IMR-90 (cell line): ENCODE measurements around the gene TRAF3IP1. TPM values are rescaled to one million over a fixed set of nuclear protein-coding genes. Genes with fewer than 3 reads are reported as not detected.

Experiments
- ATAC-seq: fragments of 200-7000 bp; cut with Tn5 transposase; 2 replicates; pipeline ENCODE4 v1.9.1; 2020; ENCODE audit warnings: low read depth, mild to moderate bottlenecking, moderate library complexity
- BruUV-seq: library from RNA; stranded (reverse); fragments of 400-500 nt; replicated peaks from 2 replicates; lab custom pipeline; 2021; lab: Mats Ljungman, UMichigan
- CTCF ChIA-PET: fragments of 300-600 bp; formaldehyde crosslinking; extraction: SDS; loops from one replicate; lab custom pipeline; 2021; ENCODE audit warnings: antibody characterized with exemption; lab: Yijun Ruan, JAX
- POLR2A ChIA-PET: fragments of 300-600 bp; sonication (Branson Sonifier 250); formaldehyde crosslinking; loops from one replicate; lab custom pipeline; 2022; ENCODE audit warnings: antibody characterized with exemption; ENCODE audit not compliant: unreplicated experiment; lab: Charles Lee
- DNase-seq: peaks from one replicate; pipeline ENCODE4 v3.0.0; 2013
- H2AFZ ChIP-seq: replicated peaks from 2 replicates; pipeline ENCODE3; 2013; ENCODE audit warnings: low read length, mild to moderate bottlenecking; ENCODE audit not compliant: poor library complexity
- H2AK5ac ChIP-seq: 2 replicates; pipeline ENCODE4 v1.6.1; 2013; ENCODE audit warnings: low read depth, low read length, inconsistent platforms
- H2AK9ac ChIP-seq: replicated peaks from 2 replicates; pipeline ENCODE3; 2013; ENCODE audit warnings: mild to moderate bottlenecking, low read depth, low read length, moderate library complexity; ENCODE audit not compliant: poor library complexity
- H2BK120ac ChIP-seq: 2 replicates; pipeline ENCODE4 v1.6.1; 2013; ENCODE audit warnings: low read depth, low read length, inconsistent platforms
- H2BK15ac ChIP-seq: 3 replicates; pipeline ENCODE4 v1.6.1; 2013; ENCODE audit warnings: low read depth, low read length, inconsistent platforms
- H2BK20ac ChIP-seq: 2 replicates; pipeline ENCODE4 v1.6.1; 2013; ENCODE audit warnings: low read depth, mild to moderate bottlenecking, inconsistent platforms, low read length, moderate library complexity
- H2BK5ac ChIP-seq: 2 replicates; pipeline ENCODE4 v1.6.1; 2013; ENCODE audit warnings: mild to moderate bottlenecking, low read depth, low read length, inconsistent platforms; ENCODE audit not compliant: poor library complexity, severe bottlenecking
- H3K14ac ChIP-seq: replicated peaks from 2 replicates; pipeline ENCODE4 v1.6.1; 2013; ENCODE audit warnings: low read depth, low read length, inconsistent platforms
- H3K18ac ChIP-seq: 2 replicates; pipeline ENCODE4 v1.6.1; 2013; ENCODE audit warnings: low read depth, low read length, control low read depth
- H3K23ac ChIP-seq: 2 replicates; pipeline ENCODE4 v1.6.1; 2013; ENCODE audit warnings: low read depth, low read length, inconsistent platforms
- H3K27ac ChIP-seq: 2 replicates; pipeline ENCODE4 v1.5.1; 2013; ENCODE audit warnings: mild to moderate bottlenecking, control low read depth, low read length; ENCODE audit not compliant: insufficient read depth
- H3K27me3 ChIP-seq: 2 replicates; pipeline ENCODE4 v1.6.1; 2013; ENCODE audit warnings: low read length; ENCODE audit not compliant: control insufficient read depth, insufficient read depth
- H3K36me3 ChIP-seq: 2 replicates; pipeline ENCODE4 v1.6.1; 2013; ENCODE audit warnings: low read length, mixed read lengths; ENCODE audit not compliant: control insufficient read depth, insufficient read depth
- H3K4ac ChIP-seq: 2 replicates; pipeline ENCODE4 v1.6.1; 2013; ENCODE audit warnings: low read depth, low read length, inconsistent platforms
- H3K4me1 ChIP-seq: 2 replicates; pipeline ENCODE4 v1.6.1; 2013; ENCODE audit warnings: low read length, mixed read lengths; ENCODE audit not compliant: control insufficient read depth, insufficient read depth
- H3K4me2 ChIP-seq: 2 replicates; pipeline ENCODE4 v1.6.1; 2013; ENCODE audit warnings: low read depth, mild to moderate bottlenecking, control low read depth, low read length, moderate library complexity
- H3K4me3 ChIP-seq: 2 replicates; pipeline ENCODE4 v1.5.1; 2013; ENCODE audit warnings: low read depth, mild to moderate bottlenecking, control low read depth, low read length, moderate library complexity; ENCODE audit not compliant: insufficient read depth
- H3K56ac ChIP-seq: 2 replicates; pipeline ENCODE4 v1.6.1; 2013; ENCODE audit warnings: low read length, inconsistent platforms; ENCODE audit not compliant: insufficient read depth; ENCODE audit errors: extremely low read depth
- H3K79me1 ChIP-seq, 2 experiments: 2 replicates each; pipeline ENCODE4 v1.6.1; 2013; ENCODE audit warnings: low read length in 2 of 2, inconsistent platforms in 1 of 2, low read depth in 1 of 2
- H3K9ac ChIP-seq: 2 replicates; pipeline ENCODE4 v1.6.1; 2013; ENCODE audit warnings: low read depth, low read length, control low read depth
- H3K9me1 ChIP-seq: 2 replicates; pipeline ENCODE4 v1.6.1; 2013; ENCODE audit warnings: low read length, inconsistent platforms; ENCODE audit not compliant: insufficient read depth
- H3K9me3 ChIP-seq: 2 replicates; pipeline ENCODE4 v1.6.1; 2013; ENCODE audit warnings: low read length; ENCODE audit not compliant: control insufficient read depth, insufficient read depth
- H4K20me1 ChIP-seq: 2 replicates; pipeline ENCODE4 v1.6.1; 2013; ENCODE audit warnings: low read length, inconsistent platforms; ENCODE audit not compliant: insufficient read depth
- H4K5ac ChIP-seq: 2 replicates; pipeline ENCODE4 v1.6.1; 2013; ENCODE audit warnings: mild to moderate bottlenecking, low read depth, low read length, control low read depth
- H4K8ac ChIP-seq, 2 experiments: 2 replicates each; pipeline ENCODE4 v1.6.1; 2013; ENCODE audit warnings: low read depth in 2 of 2, low read length in 2 of 2, control low read depth in 1 of 2, inconsistent platforms in 1 of 2
- H4K91ac ChIP-seq: 2 replicates; pipeline ENCODE4 v1.6.1; 2013; ENCODE audit warnings: low read depth, low read length, inconsistent platforms; ENCODE audit not compliant: insufficient read depth
- BHLHE40 ChIP-seq: fragments of 150-350 bp; IDR thresholded peaks from 2 replicates; pipeline ENCODE4 v1.6.1; 2016; ENCODE audit warnings: mild to moderate bottlenecking, low read depth, low read length
- CEBPB ChIP-seq: IDR thresholded peaks from 2 replicates; pipeline ENCODE4 v1.6.1; 2012; ENCODE audit warnings: low read depth, low read length, improper control_type of control experiment
- CHD1 ChIP-seq: IDR thresholded peaks from 2 replicates; pipeline ENCODE4 v1.6.1; 2012; ENCODE audit warnings: low read depth, low read length, improper control_type of control experiment
- MAFK ChIP-seq: IDR thresholded peaks from 2 replicates; pipeline ENCODE4 v1.6.1; 2012; ENCODE audit warnings: low read depth, low read length, improper control_type of control experiment
- MXI1 ChIP-seq: IDR thresholded peaks from 2 replicates; pipeline ENCODE4 v1.6.1; 2012; ENCODE audit warnings: low read depth, mild to moderate bottlenecking, low read length, moderate library complexity, borderline replicate concordance
- NFE2L2 ChIP-seq: fragments of 150-350 bp; IDR thresholded peaks from 2 replicates; pipeline ENCODE4 v1.6.1; 2016; ENCODE audit warnings: low read depth, mild to moderate bottlenecking, low read length
- POLR2A ChIP-seq: IDR thresholded peaks from 2 replicates; pipeline ENCODE4 v1.6.1; 2012; ENCODE audit warnings: mild to moderate bottlenecking, low read depth, low read length
- RAD21 ChIP-seq: IDR thresholded peaks from 2 replicates; pipeline ENCODE4 v1.6.1; 2012; ENCODE audit warnings: low read length, improper control_type of control experiment
- RCOR1 ChIP-seq: IDR thresholded peaks from 2 replicates; pipeline ENCODE4 v1.6.1; 2012; ENCODE audit warnings: mild to moderate bottlenecking, low read length, improper control_type of control experiment; ENCODE audit not compliant: insufficient replicate concordance
- SMC3 ChIP-seq: fragments of 150-350 bp; IDR thresholded peaks from 2 replicates; pipeline ENCODE4 v1.6.1; 2016; ENCODE audit warnings: low read depth, mild to moderate bottlenecking, antibody characterized with exemption, low read length, moderate library complexity
- WGBS, 2 experiments: methylation state at CpG; one replicate each; pipeline versions ENCODE4 v1.1.5 to v1.1.7; 2013; ENCODE audit warnings: missing lambda C conversion rate in 2 of 2; ENCODE audit not compliant: insufficient read length in 1 of 2; ENCODE audit errors: extremely low coverage in 2 of 2; 5-methylcytosine and 5-hydroxymethylcytosine counted together
- dilution Hi-C: fragments of 300-500 bp; cut with HindIII; formaldehyde crosslinking; loops from one replicate; pipeline ENCODE4 v1.14.3; 2018; ENCODE audit warnings: low sequenced_read_pairs; ENCODE audit not compliant: unreplicated experiment
- in situ Hi-C: fragments of 300-500 bp; cut with MboI; formaldehyde crosslinking; loops from 3 replicates; pipeline ENCODE4 v1.14.3; 2019; ENCODE audit warnings: low sequenced_read_pairs, inconsistent platforms, mixed read lengths
- intact Hi-C: fragments of 100-400 bp; cut with micrococcal nuclease; formaldehyde crosslinking; loops from 2 replicates; pipeline ENCODE4 v1.10.0; 2022
- polyA plus RNA-seq, 3 experiments: library from polyadenylated mRNA; depleted of rRNA; stranded (reverse); fragments of >200 nt; gene quantifications; 2 replicates each; pipeline ENCODE4 v1.2.3, GENCODE V29; 2012; ENCODE audit warnings: low replicate concordance in 1 of 3
- total RNA-seq: library from RNA; depleted of rRNA; stranded (reverse); fragments of >200 nt; gene quantifications from 2 replicates; pipeline ENCODE4 v1.2.3, GENCODE V29; 2012

Gene TRAF3IP1
- total and polyA plus RNA-seq, 2 of the 4 experiments (the other 2 are of a cell fraction) = 5.9 to 8.3 TPM

DNA sequence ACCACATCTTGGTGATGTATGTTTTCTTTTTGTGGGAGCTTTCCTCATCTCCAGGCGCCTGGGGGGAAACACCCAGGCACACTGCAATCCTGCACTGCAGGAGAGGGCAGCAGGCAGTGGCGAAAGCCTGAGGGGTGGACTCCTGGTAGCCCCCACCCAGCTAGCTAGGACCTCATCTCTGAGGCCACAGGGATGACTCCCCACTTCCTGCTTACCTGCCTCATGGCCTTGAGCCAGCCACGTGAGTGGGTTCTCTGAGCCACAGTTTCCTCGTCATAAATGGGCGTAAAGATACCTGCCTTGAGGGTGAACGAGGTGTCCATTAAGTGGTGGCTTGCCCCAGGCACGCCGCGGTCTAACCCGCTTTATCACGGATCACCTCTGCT, 19.1 kb downstream of the TRAF3IP1 start:
- Histone ChIP-seq H3K56ac (no peak overlapping the region), H3K9me1 (peaks cover 6% of the 10 kb centered on the region; the same call in 1 of the 2 replicates), H2BK20ac (no peak overlapping the region), H3K4me3 (no peak overlapping the region), H3K4me2 (no peak overlapping the region), H2AK9ac (peak overlapping the region; percentile 81), H3K4ac (no peak overlapping the region), H2BK15ac (no peak overlapping the region), H4K91ac (no peak overlapping the region), H3K36me3 (peaks cover 12% of the 10 kb centered on the region), H3K27me3 (no peaks in the 10 kb centered on the region), H3K18ac (no peak overlapping the region), H3K4me1 (no peaks in the 10 kb centered on the region), H2AFZ (no peak overlapping the region), H2BK5ac (no peak overlapping the region), H3K27ac (no peak overlapping the region), H4K8ac (no peak overlapping the region), H4K20me1 (peaks cover 5% of the 10 kb centered on the region), H2AK5ac (no peak overlapping the region), H3K23ac (no peak overlapping the region), H3K9ac (no peak overlapping the region), H4K5ac (no peak overlapping the region), H3K9me3 (no peaks in the 10 kb centered on the region), H3K79me1 (peaks cover 10 to 11% of the 10 kb centered on the region in 2 experiments; a peak in 3 of 4 replicates), H3K14ac (no peak overlapping the region), H2BK120ac (no peak overlapping the region)
- CTCF ChIA-PET = no interaction called here
- intact Hi-C loops (no loop called here), dilution Hi-C loops (no loop called here), in situ Hi-C loops (no loop called here)
- TF ChIP-seq NFE2L2 (no peak), POLR2A (no peak), CEBPB (no peak), RAD21 (no peak), SMC3 (no peak), MXI1 (no peak), BHLHE40 (no peak), RCOR1 (no peak), CHD1 (no peak), MAFK (no peak)
- DNase-seq (no peak), ATAC-seq (no peak)
- POLR2A ChIA-PET = no interaction called here
- BruUV-seq = no TSS peak
- 94% methylated on average over 6 of the region's 11 CpGs; no CpG with 5 or more reads in 1 of the 2 experiments for WGBS, 2 experiments
